NCI-H748 treated with DMSO at 0.1 percent for 48 hours (cell line): ENCODE data around the gene ADAMTS16.

Experiments
- DNase-seq: peaks from one replicate; lab custom pipeline; 2025; lab: John Stamatoyannopoulos, UW

The ADAMTS16 gene

GRCh38 chr5:5141625-5142525, 1.7 kb downstream of the ADAMTS16 start:
- DNase-seq, result peak; percentile 93

DNA sequence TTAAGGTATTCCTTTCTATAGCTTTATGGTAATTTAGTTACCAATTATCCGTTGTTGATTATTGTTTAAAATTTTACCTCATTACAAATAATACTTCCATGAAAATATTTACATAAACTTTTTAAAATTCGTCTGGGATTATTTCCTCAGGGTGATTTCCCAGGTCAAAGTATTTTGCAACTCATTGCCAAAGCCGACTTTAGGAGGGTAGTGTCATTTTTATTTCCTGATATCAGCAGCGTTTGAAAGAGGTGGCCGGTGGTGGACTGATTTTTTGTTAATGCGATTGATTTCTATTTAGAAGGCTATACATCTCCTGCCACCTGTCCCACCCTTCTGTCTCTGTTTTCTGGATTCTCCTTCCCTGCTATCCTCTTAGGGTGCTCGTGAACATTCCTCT, 4.3 kb downstream of the ADAMTS16 start:
- no peak for DNase-seq

GRCh38 chr5:5145651-5146529, 5.8 kb downstream of the ADAMTS16 start:
- DNase-seq, result no peak

GRCh38 chr5:5146530-5147160, 6.5 kb downstream of the ADAMTS16 start:
- no peak for DNase-seq

GRCh38 chr5:5149154-5149553, 9.0 kb downstream of the ADAMTS16 start:
- DNase-seq, result no peak

- DNase-seq, result no peak
Measured at GRCh38 chr5:5150667-5151066, 10.5 kb downstream of the ADAMTS16 start.

DNA sequence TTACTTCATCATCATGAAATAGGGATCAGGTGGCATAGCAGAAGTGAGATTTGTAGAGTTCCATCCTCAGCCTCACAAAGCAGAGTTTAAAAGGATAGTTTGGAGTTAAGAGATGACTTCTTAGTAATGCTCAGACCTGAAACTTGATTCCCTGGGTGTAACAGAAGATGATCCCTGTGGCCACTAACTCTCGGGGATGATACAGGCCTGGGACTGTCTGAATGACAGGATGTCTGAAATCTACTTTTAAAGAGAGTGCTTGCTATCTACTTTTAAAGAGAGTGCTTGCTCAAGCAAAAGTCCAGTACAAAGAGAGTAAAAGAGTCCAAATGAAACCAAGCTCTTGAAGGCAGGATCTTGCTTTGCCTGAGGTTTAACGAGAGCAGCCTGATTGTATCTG, 14.6 kb downstream of the ADAMTS16 start:
- DNase-seq, result no peak

GRCh38 chr5:5155617-5156016, 15.5 kb downstream of the ADAMTS16 start:
- DNase-seq, result no peak

- no peak for DNase-seq
Measured at GRCh38 chr5:5156471-5157082, 16.4 kb downstream of the ADAMTS16 start.

DNA sequence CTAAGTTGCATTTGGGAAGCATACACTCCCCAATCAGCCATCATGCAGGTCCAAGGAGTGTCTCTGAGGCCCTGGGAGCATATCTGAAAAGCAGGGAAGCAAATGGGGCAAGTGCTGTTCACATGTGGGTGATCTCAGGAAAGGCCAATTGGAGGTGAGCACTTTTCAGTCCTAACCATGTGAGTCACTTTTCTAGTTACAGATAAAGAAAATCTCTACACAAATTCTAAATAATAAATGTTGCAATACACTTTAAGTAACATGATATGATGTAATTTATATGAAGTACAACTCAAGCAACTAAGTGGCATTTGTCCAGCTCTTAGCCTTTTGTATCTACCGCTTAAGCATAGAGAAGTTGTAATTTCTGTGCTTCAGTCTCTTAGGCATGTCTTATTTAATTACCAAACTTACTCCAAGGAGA, 18.4 kb downstream of the ADAMTS16 start:
- no peak for DNase-seq

- no peak for DNase-seq
Measured at GRCh38 chr5:5159282-5160103, 19.4 kb downstream of the ADAMTS16 start.

DNA sequence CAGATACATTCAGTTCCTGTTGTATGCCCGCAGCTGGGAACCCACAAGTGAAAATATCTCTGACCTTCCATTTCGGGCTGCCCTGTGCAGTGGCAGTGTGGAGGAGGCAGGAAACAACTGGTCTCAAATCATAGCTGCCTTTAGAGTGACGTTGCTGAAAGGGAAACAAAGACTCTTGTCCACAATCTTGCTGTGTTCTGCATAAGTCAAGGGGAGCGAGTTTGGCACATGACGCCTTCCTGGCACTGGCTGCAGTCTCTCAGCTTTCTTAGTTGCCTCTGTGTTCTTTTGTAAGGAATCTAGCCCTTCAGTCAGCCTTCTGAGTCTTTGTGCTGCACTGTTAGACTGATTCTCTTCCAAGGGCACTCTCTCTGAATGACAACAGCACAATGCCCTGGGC, 24.0 kb downstream of the ADAMTS16 start:
- DNase-seq, result no peak

DNA sequence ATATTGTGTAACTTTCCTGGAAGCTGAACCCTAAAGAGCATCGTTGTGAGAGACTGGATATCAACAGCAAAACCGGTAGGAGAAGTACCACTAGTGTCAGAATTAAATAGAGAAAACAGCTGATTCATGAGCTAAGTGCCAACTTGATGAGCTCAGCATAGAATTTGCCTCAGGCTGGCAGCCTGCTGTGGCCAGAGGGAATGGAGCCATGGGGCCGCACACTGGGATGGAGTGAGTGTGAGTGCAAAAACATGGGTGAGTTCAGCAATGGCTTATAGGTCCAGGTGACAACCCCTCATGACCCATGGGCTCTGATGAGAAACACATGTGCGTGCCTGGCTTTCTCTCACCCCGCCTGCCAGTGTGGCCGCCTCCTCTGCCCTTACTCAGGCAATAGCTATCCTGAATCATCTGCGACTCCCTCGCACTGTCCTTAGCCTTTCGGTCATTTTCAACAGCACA, 25.4 kb downstream of the ADAMTS16 start:
- DNase-seq, result no peak

DNA sequence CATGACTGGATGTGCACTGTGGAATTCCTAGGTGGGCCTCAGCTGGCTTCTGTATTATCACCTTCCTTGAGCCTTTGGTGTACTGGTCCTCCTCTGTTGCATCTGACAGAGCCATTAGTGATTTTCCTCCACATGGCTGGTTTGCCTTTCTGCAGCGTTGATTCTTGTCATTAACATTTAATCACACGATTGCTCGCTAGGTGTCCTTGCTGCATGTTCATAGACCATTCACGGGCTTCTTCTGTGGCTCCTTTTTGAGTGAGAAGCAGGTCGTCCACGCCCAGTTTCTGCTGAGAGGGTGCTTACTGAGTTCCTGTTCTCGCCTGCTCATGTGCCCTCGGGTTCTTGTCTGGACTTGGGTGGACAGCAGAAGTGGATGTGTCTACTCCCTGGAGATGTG, 29.3 kb downstream of the ADAMTS16 start:
- DNase-seq, result no peak

DNA sequence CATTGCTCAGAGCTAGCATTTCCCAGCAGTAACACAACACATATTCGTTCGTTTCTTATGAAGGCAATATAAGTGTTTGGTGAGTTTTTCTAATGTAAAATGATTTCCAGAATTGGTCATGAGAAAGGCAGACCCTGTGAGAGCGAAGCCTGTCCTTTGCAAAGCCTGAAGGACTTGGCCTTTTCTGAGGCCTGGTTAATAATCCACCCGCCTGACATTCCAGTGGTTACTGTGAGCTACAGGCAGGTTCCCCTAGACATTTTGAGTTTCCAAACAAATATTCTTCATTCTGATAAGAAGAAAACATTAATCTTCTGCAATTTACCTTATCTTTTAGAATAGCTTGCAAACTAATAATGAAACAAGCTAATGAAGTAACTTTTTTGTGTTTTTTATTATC, 38.0 kb downstream of the ADAMTS16 start:
- no peak for DNase-seq

DNA sequence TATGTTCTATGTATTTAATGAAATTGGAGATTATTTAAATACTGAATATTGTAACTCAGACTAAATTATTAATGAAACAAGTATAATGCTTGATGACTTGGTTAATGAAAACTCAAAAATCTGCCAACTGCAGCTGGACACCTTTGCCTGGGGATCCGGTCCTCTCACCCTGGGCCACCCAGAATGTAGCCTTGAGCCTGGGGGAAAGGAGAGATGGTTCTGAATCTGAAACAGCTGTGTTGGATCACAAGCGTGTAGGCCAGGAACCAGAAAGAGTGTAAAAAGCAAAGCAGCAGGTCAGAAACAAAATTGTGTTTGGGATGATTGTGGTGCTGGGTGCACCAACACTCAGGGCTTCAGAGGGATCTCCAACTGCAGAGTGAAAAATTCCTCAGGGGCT, 38.5 kb downstream of the ADAMTS16 start:
- no peak for DNase-seq

DNA sequence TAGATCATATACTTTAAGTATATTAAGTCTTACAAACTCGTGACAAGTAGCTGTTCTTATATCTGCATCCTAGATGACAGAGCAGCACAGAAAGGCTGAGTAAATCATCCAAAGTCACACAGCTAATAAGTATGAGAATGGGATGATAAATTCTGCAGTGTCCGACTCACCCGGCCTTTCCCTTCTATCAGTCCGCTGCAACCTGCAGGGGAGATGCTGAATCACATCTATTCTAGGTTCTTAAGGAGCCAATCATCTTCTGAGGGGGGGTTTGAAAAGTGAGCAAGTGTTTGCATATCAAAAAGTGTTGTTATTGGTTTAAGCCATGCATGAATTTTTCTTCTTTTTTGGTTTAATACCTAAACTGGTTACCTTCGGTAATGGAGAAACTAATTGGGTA, 38.9 kb downstream of the ADAMTS16 start:
- DNase-seq, result no peak

GRCh38 chr5:5179597-5179996, 39.5 kb downstream of the ADAMTS16 start:
- no peak for DNase-seq

DNA sequence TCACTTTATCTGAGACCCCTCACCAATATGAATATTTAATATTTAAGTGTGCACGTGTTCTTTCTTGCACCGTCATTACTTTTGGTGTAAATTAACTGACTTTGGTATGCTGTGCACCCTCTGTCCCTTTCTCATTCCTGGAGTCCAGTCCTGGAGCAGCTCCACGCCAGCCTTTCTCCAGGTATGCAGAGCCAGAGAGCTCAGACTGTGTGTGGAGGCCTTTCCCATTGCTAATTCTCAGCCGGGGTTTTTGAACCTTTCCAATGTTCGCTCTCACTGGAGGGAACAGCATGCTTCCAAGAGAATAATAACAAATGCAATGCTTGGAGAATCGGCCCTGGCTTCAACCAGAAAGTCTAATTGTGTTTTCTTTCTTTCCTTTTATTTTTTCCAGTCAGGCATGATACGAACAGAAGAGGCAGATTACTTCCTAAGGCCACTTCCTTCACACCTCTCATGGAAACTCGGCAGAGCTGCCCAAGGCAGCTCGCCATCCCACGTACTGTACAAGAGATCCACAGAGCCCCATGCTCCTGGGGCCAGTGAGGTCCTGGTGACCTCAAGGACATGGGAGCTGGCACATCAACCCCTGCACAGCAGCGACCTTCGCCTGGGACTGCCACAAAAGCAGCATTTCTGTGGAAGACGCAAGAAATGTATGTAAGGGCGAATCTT, 41.7 kb downstream of the ADAMTS16 start:
- DNase-seq, result no peak

- no peak for DNase-seq
Measured at GRCh38 chr5:5182508-5183188, 42.5 kb downstream of the ADAMTS16 start.
